ENCODE data around the gene ENTPD8.
A peak's percentile ranks its signal among the peaks of the same experiment; 100 is the strongest.
"Not testable (repeated sequence)": the region's sequence is repeated elsewhere in the genome, so short reads cannot be mapped to it uniquely, and the experiment has no call there.

The ENTPD8 gene

GRCh38 chr9:137475666-137476065 is 34.5 kb upstream of the ENTPD8 start:
- no peak for DNase-seq (ENCODE audit: low spot score)

GRCh38 chr9:137474271-137474670 is 33.1 kb upstream of the ENTPD8 start:
- no peak for DNase-seq (ENCODE audit: low spot score)

- DNase-seq (ENCODE audit: low spot score): no peak
These were observed 29.6 kb upstream of the ENTPD8 start for GRCh38 chr9:137470785-137471184.

- DNase-seq (ENCODE audit: low spot score): no peak
These were observed 26.7 kb upstream of the ENTPD8 start for GRCh38 chr9:137467896-137468295.

GRCh38 chr9:137467161-137467581 is 26.0 kb upstream of the ENTPD8 start:
- no peak for DNase-seq (ENCODE audit: low spot score)

GRCh38 chr9:137466389-137467085 is 25.4 kb upstream of the ENTPD8 start:
- DNase-seq (ENCODE audit: low spot score): not testable (repeated sequence)

GRCh38 chr9:137465720-137466388 is 24.7 kb upstream of the ENTPD8 start:
- no peak for DNase-seq (ENCODE audit: low spot score)

- DNase-seq (ENCODE audit: low spot score): no peak
These were observed 24.0 kb upstream of the ENTPD8 start for GRCh38 chr9:137465000-137465719.

- no peak for DNase-seq (ENCODE audit: low spot score)
These were observed 23.3 kb upstream of the ENTPD8 start for GRCh38 chr9:137464291-137464999.

- DNase-seq (ENCODE audit: low spot score): no peak
These were observed 22.8 kb upstream of the ENTPD8 start for GRCh38 chr9:137463931-137464290.

GRCh38 chr9:137462986-137463930 is 22.1 kb upstream of the ENTPD8 start:
- no peak for DNase-seq (ENCODE audit: low spot score)

GRCh38 chr9:137462396-137462985 is 21.3 kb upstream of the ENTPD8 start:
- no peak for DNase-seq (ENCODE audit: low spot score)

GRCh38 chr9:137461663-137462395 is 20.7 kb upstream of the ENTPD8 start:
- DNase-seq (ENCODE audit: low spot score): peak; percentile 79

- DNase-seq (ENCODE audit: low spot score): no peak
These were observed 20.1 kb upstream of the ENTPD8 start for GRCh38 chr9:137461316-137461662.

GRCh38 chr9:137460363-137461315 is 19.5 kb upstream of the ENTPD8 start:
- DNase-seq (ENCODE audit: low spot score): no peak

GRCh38 chr9:137459601-137460362 is 18.6 kb upstream of the ENTPD8 start:
- no peak for DNase-seq (ENCODE audit: low spot score)

GRCh38 chr9:137459152-137459600 is 18.0 kb upstream of the ENTPD8 start, which contains the start of gene NSMF:
Gene NSMF, minus strand, starts transcription at chr9:137459334. Its CDS starts 232 bp downstream, at chr9:137459102.
- DNase-seq (ENCODE audit: low spot score): peak; percentile 95
